GM12878 (cell line): Measurements from ENCODE around the gene SCRT2. TPM values are rescaled to one million over a fixed set of nuclear protein-coding genes. Genes with fewer than 3 reads are reported as not detected.

Experiments used
- ATAC-seq: fragments of 200-7000 bp; cut with Tn5 transposase; 3 replicates; pipeline ENCODE4 v1.9.1; 2020; ENCODE audit warnings: mild to moderate bottlenecking, moderate library complexity
- BruUV-seq: library from RNA; stranded (reverse); fragments of 400-500 nt; replicated peaks from 2 replicates; lab custom pipeline; 2021; lab: Mats Ljungman, UMichigan
- CTCF ChIA-PET: fragments of 300-600 bp; sonication (Branson Sonifier 250); formaldehyde crosslinking; extraction: SDS; loops from one replicate; lab custom pipeline; 2021; ENCODE audit warnings: inconsistent platforms; lab: Yijun Ruan, JAX
- POLR2A ChIA-PET: fragments of 350-600 bp; formaldehyde crosslinking; extraction: SDS; loops from one replicate; lab custom pipeline; 2021; ENCODE audit warnings: inconsistent platforms; lab: Charles Lee
- RAD21 ChIA-PET: fragments of 300-600 bp; sonication (Branson Sonifier 250); formaldehyde crosslinking; loops from one replicate; lab custom pipeline; 2023; ENCODE audit warnings: antibody characterized with exemption; ENCODE audit not compliant: unreplicated experiment; lab: Charles Lee
- SMC1A ChIA-PET: fragments of 300-600 bp; sonication (Branson Sonifier 250); formaldehyde crosslinking; loops from one replicate; lab custom pipeline; 2023; ENCODE audit not compliant: unreplicated experiment, uncharacterized antibody; lab: Charles Lee
- DNase-seq: peaks from one replicate; pipeline ENCODE4 v3.0.0-alpha.2; 2011; ENCODE audit warnings: low read depth, low spot score
- FAIRE-seq: peaks from 3 replicates; lab custom pipeline; 2011; peaks lifted over from hg19 to GRCh38; lab: Jason Lieb, UNC
- H2AFZ ChIP-seq: 2 replicates; pipeline ENCODE4 v1.6.0; 2011; ENCODE audit warnings: low read depth, low read length, control low read depth; ENCODE audit not compliant: control insufficient read depth
- H3K27ac ChIP-seq: 2 replicates; pipeline ENCODE4 v1.5.1; 2011; ENCODE audit warnings: control low read depth; ENCODE audit not compliant: control insufficient read depth, insufficient read depth
- H3K27me3 ChIP-seq, 2 experiments: replicated peaks in 1 of 2; 2 replicates each; pipeline versions ENCODE4 v1.6.0 to v1.6.1; 2011; ENCODE audit warnings: low read length in 1 of 2; ENCODE audit not compliant: control insufficient read depth in 2 of 2, insufficient read depth in 2 of 2
- H3K36me3 ChIP-seq, 2 experiments: 2 replicates each; pipeline ENCODE4 v1.5.1; 2011; ENCODE audit warnings: low read length in 1 of 2; ENCODE audit not compliant: control insufficient read depth in 2 of 2, insufficient read depth in 2 of 2
- H3K4me1 ChIP-seq: 2 replicates; pipeline ENCODE4 v1.6.1; 2011; ENCODE audit warnings: mild to moderate bottlenecking, low read length, moderate library complexity, mixed read lengths; ENCODE audit not compliant: control insufficient read depth, insufficient read depth
- H3K4me2 ChIP-seq: 2 replicates; pipeline ENCODE4 v1.6.0; 2011; ENCODE audit warnings: control low read depth; ENCODE audit not compliant: control insufficient read depth, insufficient read depth
- H3K4me3 ChIP-seq: fragments of 200-600 bp; sonication (generic); 2 replicates; pipeline ENCODE4 v1.5.1; 2016
- H3K79me2 ChIP-seq: 2 replicates; pipeline ENCODE4 v1.6.0; 2011; ENCODE audit warnings: low read length; ENCODE audit not compliant: control insufficient read depth, insufficient read depth
- H3K9ac ChIP-seq: 2 replicates; pipeline ENCODE4 v1.8.0; 2011; ENCODE audit warnings: low read length, control low read depth, mixed read lengths; ENCODE audit not compliant: control insufficient read depth, insufficient read depth
- H3K9me3 ChIP-seq: replicated peaks from 3 replicates; pipeline ENCODE4 v1.5.1; 2011; ENCODE audit warnings: mild to moderate bottlenecking, low read length; ENCODE audit not compliant: control insufficient read depth, insufficient read depth
- H4K20me1 ChIP-seq: 2 replicates; pipeline ENCODE4 v1.6.0; 2011; ENCODE audit not compliant: control insufficient read depth, insufficient read depth
- CEBPB ChIP-seq, 2 experiments: fragments of 150-350 bp in 1 of 2; IDR thresholded peaks; 2 replicates each; pipeline ENCODE4 v1.6.1; 2012 to 2014; ENCODE audit warnings: low read depth in 2 of 2, low read length in 2 of 2, borderline replicate concordance in 1 of 2, inconsistent platforms in 1 of 2
- HDAC6 ChIP-seq: fragments of 200-600 bp; sonication (generic); IDR thresholded peaks from one replicate; pipeline ENCODE4 v1.8.0; 2017; ENCODE audit warnings: antibody characterized with exemption; ENCODE audit not compliant: unreplicated experiment
- IKZF2 ChIP-seq, 2 experiments: fragments of 450-650 bp; IDR thresholded peaks; 2 replicates each; pipeline ENCODE4 v1.6.1; 2017; ENCODE audit warnings: mild to moderate bottlenecking in 2 of 2, moderate library complexity in 2 of 2
- NFXL1 ChIP-seq: fragments of 450-650 bp; IDR thresholded peaks from 2 replicates; pipeline ENCODE4 v1.6.1; 2017; ENCODE audit warnings: antibody characterized with exemption, mild to moderate bottlenecking, borderline replicate concordance
- PBX3 ChIP-seq: IDR thresholded peaks from 2 replicates; pipeline ENCODE4 v1.6.1; 2011; ENCODE audit warnings: mild to moderate bottlenecking, low read depth, low read length, moderate library complexity; ENCODE audit not compliant: insufficient replicate concordance
- PML ChIP-seq: IDR thresholded peaks from 2 replicates; pipeline ENCODE4 v1.6.1; 2012; ENCODE audit warnings: low read length, inconsistent platforms
- RAD21 ChIP-seq: IDR thresholded peaks from 2 replicates; pipeline ENCODE4 v1.6.1; 2011; ENCODE audit warnings: mild to moderate bottlenecking, low read depth, low read length, moderate library complexity; ENCODE audit not compliant: insufficient read depth
- SKIL ChIP-seq: fragments of 450-650 bp; IDR thresholded peaks from 2 replicates; pipeline ENCODE4 v1.6.1; 2017; ENCODE audit warnings: mild to moderate bottlenecking, low read depth, inconsistent platforms; ENCODE audit not compliant: poor library complexity, severe bottlenecking
- SMAD1 ChIP-seq: fragments of 450-650 bp; IDR thresholded peaks from 2 replicates; pipeline ENCODE4 v1.6.1; 2018; ENCODE audit warnings: mild to moderate bottlenecking, low read depth; ENCODE audit not compliant: partially characterized antibody
- ZNF274 ChIP-seq: IDR thresholded peaks from one replicate; pipeline ENCODE4 v1.8.0; 2011; ENCODE audit not compliant: insufficient read length, insufficient read depth
- ZZZ3 ChIP-seq: IDR thresholded peaks from 2 replicates; pipeline ENCODE4 v1.6.1; 2011; ENCODE audit warnings: low read depth; ENCODE audit not compliant: control insufficient read depth, insufficient read length
- WGBS: methylation state at CpG from one replicate; pipeline ENCODE4 v1.1.6; 2016; ENCODE audit warnings: low lambda C conversion rate; ENCODE audit not compliant: insufficient replicate concordance, insufficient coverage; ENCODE audit errors: missing lambda C conversion rate; 5-methylcytosine and 5-hydroxymethylcytosine counted together
- in situ Hi-C: fragments of 300-500 bp; cut with MboI; formaldehyde crosslinking; loops from 9 replicates; pipeline ENCODE4 v1.14.3; 2018; ENCODE audit warnings: mixed read lengths
- intact Hi-C: fragments of 100-400 bp; cut with micrococcal nuclease; formaldehyde crosslinking; loops from one replicate; pipeline ENCODE4 v1.14.2; 2022; ENCODE audit not compliant: unreplicated experiment
- polyA plus RNA-seq, 11 experiments: library from polyadenylated mRNA; depleted of rRNA in 4 of 11; unstranded in 6 of 11; stranded (reverse) in 5 of 11; fragments of >200 nt; fragmentation: Nextera tagmentation in 4 of 11; fragmentation: Illumina TruSeq in 1 of 11; extraction: Ambion mirVana in 4 of 11; extraction: Trizol in 1 of 11; gene quantifications; 1 replicate in 1 of 11; 2 replicates in 10 of 11; pipeline versions ENCODE4 v1.2.1 to v1.2.3, GENCODE V29; 2011 to 2016; ENCODE audit warnings: inconsistent platforms in 2 of 11, missing spikeins in 2 of 11, low read depth in 1 of 11
- total RNA-seq, 4 experiments: library from RNA; depleted of rRNA in 3 of 4; stranded (reverse); fragments of >200 nt in 3 of 4; fragmentation: Illumina TruSeq in 1 of 4; extraction: Trizol in 1 of 4; gene quantifications; 2 replicates each; pipeline versions ENCODE4 v1.2.1 to v1.2.3, GENCODE V29; 2013 to 2021

The SCRT2 gene
- total and polyA plus RNA-seq, 10 of the 15 experiments (the other 5 are each of a cell fraction or from before 2014, with no cell fraction given): not detected

- in situ Hi-C loops (no loop called here), intact Hi-C loops (loop anchor here (5.0 kb wide), 1 partner anchor 313 kb away; no protein-coding TSS in a partner anchor)
- no peak for TF ChIP-seq RAD21
- no peak for TF ChIP-seq PBX3
- no peak for TF ChIP-seq NFXL1
- no peak for TF ChIP-seq SMAD1
- TF ChIP-seq ZNF274: no peak
- no peak for TF ChIP-seq HDAC6
- no peak for TF ChIP-seq IKZF2 (IDR thresholded peaks at IDR 0.05)
- TF ChIP-seq PML: no peak
- TF ChIP-seq CEBPB (IDR thresholded peaks at IDR 0.05; ENCODE audit: borderline replicate concordance in 1 of 2, low read depth in 2 of 2, low read length in 2 of 2): no peak
- TF ChIP-seq SKIL: no peak
- TF ChIP-seq ZZZ3: no peak
- no peaks in the 10 kb centered on the region for H3K36me3 ChIP-seq
- no peak overlapping the region for H3K27ac ChIP-seq
- no peak overlapping the region for H2AFZ ChIP-seq
- H3K9ac ChIP-seq: no peak overlapping the region
- RAD21 ChIA-PET: no interaction called here
- H3K27me3 ChIP-seq: peaks cover 3 to 6% of the 10 kb centered on the region in 2 experiments
- FAIRE-seq: no peak
- no peaks in the 10 kb centered on the region for H4K20me1 ChIP-seq
- no peaks in the 10 kb centered on the region for H3K4me1 ChIP-seq
- SMC1A ChIA-PET: no interaction called here
- POLR2A ChIA-PET: no interaction called here
- no peak for ATAC-seq
- no peaks in the 10 kb centered on the region for H3K9me3 ChIP-seq
- DNase-seq: no peak
- CTCF ChIA-PET: interaction anchor here (0.7 to 1.7 kb wide), 4 partner anchors 8 to 43 kb away, joined by 3 to 7 read pairs (median 4); no protein-coding TSS in a partner anchor
- no peaks in the 10 kb centered on the region for H3K79me2 ChIP-seq
- H3K4me2 ChIP-seq: no peak overlapping the region
- no peak overlapping the region for H3K4me3 ChIP-seq
- 17% methylated on average over 6 of the region's 6 CpGs for WGBS
- no TSS peak for BruUV-seq
These were observed 10.3 kb downstream of the SCRT2 start for GRCh38 chr20:665276-665675.
